HG03469 (cell line): ENCODE measurements around the gene KIT.
"Not testable (repeated sequence)": the region's sequence is repeated elsewhere in the genome, so short reads cannot be mapped to it uniquely, and the experiment has no call there.

Experiments used
- ATAC-seq: cut with Tn5 transposase; IDR thresholded peaks from one replicate; pipeline ENCODE4 v1.9.1; 2021; ENCODE audit warnings: mild to moderate bottlenecking, moderate library complexity, moderate number of reproducible peaks; ENCODE audit not compliant: unreplicated experiment

Gene KIT

DNA sequence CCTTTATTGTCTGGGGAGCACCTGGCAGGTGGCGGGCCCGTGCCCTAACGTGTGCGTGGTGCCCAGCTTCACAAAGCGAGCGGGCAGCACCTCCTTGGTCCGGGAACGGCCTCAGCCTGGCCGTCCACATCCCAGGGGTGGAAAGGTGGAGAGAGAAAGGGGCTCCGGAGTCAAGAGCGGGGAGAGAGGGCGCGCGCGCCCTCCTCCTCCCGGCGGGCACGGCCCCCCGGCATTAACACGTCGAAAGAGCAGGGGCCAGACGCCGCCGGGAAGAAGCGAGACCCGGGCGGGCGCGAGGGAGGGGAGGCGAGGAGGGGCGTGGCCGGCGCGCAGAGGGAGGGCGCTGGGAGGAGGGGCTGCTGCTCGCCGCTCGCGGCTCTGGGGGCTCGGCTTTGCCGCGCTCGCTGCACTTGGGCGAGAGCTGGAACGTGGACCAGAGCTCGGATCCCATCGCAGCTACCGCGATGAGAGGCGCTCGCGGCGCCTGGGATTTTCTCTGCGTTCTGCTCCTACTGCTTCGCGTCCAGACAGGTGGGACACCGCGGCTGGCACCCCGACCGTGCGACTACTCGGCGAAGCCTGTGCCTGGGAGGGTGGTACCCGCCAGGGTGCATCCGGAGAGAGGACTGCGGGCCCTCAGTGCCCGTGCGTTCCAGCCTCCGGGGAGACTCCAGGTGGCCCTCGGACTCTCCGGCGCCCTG lies at the start of gene KIT:
KIT (plus strand) TSS at position 407 of the 701 bp plus-strand sequence; CDS start at position 465, 58 bp downstream.
- no peak for ATAC-seq

DNA sequence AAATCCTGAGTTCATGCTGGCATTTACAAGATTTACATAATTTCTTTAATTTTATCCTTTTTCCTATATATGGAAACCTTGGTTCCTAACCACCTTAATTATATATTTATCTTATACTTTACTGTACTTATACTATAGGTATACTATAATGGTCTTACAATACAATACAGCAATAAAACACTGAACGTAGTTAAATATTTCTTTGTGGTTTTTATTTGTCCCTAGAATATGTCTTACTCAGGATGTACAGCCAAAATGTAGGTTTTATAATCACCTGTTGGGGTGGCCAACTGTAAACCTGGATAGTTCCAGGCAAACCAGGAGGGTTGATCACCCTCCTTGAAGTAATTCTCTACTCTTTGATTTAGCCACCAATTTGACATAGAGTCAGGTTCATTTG lies 48.4 kb upstream of the KIT start:
- ATAC-seq, result no peak

DNA sequence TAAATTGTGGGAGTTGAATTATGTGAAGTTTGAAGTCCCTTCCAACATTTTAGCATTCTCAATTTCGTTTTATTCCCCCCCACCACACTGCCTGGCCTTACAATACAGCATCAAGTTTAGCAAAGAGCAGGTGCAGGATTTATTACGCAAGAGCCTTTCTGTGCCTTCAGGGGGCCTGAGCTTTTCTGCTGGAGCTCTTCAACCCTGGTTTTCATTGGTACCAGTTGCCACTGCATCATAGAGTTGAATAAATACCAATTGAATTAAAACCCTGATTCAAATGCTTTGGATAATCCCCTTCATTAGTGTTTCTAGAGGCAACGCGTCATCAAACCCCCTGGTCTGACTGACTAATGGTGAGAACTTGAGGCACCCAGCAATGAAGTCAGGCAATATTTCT lies 43.6 kb upstream of the KIT start:
- ATAC-seq, result no peak

DNA sequence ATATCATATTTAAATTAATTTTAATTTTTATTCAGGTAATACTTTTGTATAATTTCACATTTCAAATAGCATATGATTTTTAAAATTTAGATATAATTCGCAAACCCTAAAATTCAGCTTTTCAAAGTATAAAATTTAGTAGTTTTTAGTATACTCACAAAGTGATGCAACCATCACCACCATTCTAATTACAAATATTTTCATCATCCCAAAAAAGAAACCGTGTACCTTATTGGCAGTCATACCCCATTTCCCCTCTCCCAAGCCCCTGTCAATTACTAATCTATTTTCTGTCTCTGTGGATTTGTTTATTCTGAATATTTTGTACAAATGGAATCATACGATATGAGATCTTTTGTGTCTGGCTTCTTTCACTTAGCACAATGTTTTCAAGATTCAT lies 37.0 kb upstream of the KIT start:
- no peak for ATAC-seq

DNA sequence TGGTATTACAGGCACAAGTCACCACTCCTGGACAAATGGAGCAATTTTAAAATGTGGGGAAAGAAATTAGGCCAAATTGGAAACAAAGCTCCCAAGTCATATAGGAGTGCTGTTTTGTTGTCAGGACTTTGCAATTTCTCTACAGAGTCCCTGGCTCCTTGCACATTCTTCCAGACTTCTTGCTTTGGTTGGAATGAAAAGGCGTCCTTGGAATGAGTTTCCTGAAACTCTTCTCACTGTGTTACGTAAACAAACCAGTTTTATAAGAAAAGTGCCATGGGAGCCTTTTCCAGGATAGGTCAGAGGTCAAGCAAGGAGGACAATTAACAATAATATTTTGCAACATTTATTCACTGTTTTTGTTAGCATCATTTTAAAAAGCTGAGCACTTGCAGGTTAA lies 32.4 kb upstream of the KIT start:
- ATAC-seq, result no peak

DNA sequence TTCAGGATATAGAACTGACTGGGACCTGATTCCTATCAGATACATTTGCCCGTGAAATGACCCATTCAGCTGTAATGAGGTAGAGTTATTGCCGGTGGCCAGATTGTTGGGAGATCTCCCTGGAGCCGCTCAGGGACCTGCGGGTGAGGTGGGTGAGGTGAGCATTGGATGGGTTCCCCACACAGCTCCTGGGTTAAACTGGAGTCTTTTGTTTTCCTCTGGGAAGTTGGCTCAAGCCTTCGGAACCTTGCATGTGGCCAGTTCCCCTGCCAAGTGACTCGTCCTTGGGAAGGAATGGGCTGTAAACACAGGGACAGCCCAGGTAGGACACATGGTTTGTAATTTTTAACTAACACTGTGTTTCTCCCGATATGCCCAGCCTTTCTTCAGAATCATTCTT lies 31.6 kb upstream of the KIT start:
- no peak for ATAC-seq

DNA sequence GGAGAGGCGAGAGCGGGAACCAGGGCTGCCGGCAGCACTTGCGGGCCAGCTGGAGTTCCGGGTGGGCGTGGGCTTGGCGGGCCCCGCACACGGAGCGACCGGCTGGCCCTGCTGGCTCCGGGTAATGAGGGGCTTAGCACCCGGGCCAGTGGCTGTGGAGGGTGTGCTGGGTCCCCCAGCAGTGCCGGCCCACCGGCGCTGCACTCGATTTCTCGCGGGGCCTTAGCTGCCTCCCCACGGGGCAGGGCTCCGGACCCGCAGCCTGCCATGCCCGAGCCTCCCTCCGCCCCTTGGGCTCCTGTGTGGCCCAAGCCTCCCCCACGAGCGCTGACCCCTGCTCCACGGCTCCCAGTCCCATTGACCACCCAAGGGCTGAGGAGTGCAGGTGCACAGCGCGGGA lies 25.2 kb upstream of the KIT start:
- ATAC-seq, result no peak

DNA sequence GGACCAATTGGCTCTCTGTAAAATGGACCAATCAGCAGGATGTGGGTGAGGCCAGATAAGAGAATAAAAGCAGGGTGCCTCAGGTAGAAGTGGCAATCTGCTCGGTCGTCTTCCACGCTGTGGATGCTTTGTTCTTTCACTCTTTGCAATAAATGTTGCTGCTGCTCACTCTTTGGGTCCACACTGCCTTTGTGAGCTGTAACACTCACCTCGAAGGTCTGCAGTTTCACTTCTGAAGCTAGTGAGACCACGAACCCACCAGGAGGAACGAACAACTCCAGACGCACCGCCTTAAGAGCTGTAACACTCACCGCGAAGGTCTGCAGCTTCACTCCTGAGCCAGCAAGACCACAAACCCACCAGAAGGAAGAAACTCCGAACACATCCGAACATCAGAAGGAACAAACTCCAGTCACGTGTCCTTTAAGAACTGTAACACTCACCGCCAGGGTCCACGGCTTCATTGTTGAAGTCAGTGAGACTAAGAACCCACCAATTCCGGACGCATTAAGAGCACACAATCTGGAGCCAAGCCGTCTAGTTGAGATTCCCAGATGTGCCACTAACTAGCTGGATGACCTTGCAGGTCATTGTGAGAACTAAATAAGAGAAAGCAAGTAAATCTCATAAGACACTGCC lies 24.5 kb upstream of the KIT start:
- ATAC-seq, result not testable (repeated sequence)

DNA sequence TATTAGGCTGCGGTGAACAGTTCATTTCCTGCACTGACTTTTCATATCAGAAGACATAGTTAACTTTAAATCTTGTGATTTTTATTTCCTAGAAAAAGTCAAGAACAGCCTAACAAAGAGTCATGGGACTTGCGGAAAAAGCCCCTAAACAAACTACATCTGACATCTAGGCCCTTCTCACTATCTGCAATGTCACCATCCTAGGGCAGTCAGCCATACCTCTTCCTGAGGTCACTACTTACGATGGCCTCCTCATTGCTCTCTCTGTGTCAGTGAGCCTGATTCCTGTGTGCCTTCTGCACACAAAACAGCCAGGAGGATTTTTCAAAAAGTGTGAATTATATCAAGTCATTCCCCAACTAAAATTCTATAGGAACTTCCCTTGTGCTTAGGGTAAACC lies 22.4 kb upstream of the KIT start:
- no peak for ATAC-seq

DNA sequence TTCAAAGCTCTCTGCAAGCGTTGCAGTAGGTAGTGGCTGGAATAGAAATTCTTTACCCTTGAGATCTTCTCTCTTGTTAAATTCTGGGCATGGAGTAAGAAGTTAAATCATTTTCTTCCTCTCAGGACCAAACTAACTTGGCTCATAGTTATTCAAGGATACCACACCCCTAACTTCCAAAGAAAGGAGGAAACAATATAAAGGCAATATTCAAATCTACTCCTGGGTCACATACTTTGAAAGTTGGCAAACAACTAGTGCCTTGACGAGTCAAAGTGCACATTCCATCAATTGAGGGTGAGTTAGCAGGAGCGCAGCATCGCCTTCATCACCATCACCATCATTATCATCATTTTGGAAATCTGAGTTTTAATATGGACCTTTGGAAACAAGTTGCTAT lies 20.4 kb upstream of the KIT start:
- ATAC-seq, result no peak

DNA sequence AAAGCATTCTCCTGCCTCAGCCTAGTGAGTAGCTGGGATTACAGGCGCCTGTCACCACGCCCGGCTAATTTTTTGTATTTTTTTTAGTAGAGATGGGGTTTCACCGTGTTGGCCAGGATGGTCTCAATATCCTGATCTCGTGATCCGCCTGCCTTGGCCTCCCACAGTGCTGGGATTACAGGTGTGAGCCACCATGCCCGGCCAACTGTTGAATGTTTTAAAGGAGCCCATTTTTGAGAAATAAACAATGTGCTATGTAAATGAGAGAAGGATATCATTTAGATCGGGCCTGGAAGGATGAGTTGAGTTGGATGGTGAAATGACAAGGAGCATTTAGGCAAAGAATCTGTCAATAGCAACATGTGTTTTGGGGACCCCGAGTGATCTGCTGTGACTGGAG lies 16.7 kb upstream of the KIT start:
- not testable (repeated sequence) for ATAC-seq

DNA sequence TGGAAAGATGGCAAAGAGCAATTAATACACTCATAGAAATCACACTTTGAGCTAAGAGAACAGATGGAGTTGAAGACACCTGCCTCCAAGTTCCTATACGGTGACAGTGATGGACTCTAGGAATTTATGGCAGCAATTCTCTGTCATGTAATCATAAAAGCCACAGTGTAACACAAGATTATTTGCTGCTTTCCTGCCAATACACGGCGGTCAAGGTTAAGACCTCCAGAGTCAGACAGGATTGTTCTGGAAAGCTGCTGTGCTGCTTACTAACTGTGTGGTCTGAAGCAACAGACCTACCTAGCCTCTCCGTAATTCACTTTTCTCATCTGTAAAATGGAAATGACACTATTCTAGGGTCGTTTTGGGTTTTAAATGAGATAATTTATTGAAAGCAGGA lies 14.6 kb upstream of the KIT start:
- no peak for ATAC-seq

DNA sequence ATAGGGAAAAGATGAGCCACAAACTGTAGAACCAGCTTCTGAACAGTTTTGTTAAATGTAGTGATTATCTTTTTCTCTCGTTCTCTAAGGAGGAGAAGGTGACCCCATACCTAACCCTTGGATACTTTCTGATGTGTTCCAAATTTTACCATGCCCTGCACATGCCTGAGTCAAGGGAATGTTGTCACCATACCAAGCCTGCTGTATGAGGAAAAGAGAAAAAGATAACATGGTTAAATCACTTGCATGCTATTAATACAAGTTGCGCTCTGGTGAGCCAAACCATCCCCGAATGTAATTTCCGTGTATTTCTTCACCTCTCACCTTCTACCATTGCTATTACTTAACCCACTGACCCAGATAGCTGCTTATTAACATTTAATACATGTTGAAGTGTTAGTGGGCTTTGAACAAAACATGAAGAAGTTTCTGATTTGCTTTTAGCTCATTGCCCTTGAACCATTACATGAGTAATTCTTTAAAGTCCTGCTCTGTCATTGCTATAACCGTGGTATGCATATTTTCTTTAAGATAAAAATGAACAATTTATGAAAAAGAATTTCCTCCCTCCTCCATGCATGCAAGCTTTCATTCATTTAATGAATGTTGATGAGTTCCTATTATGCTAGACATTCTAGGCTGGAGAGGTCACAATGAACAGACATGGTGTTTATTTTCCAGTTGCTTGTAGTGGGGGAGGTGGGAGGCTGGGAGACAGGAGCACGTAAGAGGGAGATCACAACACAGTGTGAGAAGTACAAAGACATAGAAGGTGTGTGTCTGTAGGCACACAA lies 13.6 kb upstream of the KIT start:
- no peak for ATAC-seq

DNA sequence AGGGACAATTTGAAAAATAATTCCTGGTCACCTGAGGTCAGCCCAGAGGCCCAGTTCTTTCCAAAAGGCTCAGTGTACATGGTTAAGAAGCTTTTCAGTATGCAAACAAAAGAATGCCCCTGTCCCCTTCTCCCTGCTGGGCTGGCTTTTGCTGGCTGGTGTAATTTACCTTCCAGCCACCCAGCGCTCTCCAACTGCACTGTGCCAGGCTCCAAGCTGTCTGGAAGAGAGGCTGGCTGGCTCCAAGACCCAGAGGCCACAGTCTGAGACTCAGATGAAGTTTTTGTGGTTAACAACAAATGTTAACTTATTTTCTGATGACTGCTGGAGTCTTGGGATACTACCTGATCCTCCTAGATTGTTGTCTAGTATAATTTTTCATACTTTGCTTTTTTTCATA lies 11.9 kb upstream of the KIT start:
- no peak for ATAC-seq

DNA sequence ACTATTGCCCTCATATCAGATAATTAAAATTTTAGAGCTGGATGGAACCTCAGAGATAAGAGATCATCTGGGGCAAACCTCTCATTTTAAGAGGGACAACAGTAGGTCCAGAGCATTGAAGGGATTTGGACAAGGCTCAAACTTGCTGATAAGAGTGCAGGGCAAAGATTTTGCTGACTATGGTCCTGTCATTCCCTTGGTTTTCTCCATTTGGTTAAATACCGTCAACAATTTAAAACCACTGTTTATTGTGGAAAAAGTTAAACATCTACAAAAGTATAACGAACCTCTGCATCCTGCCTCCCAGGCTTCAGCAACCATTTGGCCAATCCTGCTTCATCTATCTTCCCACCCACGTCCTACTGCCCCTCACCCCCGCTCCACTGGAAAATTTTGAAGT lies 10.7 kb upstream of the KIT start:
- ATAC-seq, result no peak

DNA sequence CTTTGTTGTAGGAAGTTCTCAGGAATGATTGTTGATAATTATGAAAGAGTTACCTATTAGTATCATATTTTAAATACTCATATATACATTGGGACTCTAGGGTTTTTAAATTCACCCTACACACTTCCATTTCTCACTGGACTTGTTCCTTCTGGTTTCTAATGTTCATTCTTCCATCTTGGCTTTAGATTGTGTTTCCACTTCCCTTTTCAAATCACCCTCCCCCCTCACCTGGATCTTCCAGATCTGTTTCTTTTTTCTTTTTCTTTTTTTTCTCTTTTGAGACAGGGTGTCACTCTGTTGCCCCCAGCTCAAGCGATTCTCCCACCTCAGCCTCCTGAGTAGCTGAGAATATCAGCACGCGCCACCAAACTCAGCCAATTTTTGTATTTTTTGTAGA lies 6.7 kb upstream of the KIT start:
- ATAC-seq, result no peak

DNA sequence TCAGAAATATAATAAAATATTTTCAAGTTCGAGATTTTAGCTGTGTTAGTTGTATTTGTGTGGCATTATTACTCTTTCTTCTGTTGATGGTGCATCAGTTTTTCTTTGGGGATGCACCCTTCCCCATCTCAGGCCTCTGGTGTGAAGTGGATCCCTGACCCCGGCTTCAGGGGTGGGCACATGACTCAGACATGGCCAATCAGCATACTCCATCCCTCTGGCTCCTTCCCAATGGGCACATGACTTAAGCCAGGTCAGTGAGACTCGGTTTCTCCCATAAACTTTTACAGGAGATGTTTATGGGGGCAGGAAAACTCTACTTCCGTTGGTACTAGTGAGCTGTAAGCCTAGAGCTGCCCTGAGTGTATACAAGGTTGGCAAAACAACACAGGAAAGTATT lies 3.0 kb upstream of the KIT start:
- ATAC-seq, result no peak

DNA sequence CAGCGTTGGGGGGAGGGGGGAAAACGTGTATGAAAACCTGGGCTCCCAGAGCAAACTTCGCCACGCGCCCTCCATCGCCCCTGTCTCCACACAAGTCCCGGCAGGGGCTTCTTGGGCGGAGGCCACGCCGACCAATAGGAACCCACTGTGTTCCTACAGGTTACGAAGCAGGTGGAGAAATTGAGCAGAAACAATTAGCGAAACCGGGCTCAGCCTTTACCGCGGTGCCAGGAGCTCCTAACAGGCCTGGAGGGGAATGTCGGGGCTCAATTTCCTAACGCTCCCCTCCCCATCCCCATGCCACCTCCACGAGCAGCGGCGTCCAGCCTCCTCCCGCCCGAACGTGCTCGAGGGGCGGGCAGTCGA lies 589 bp upstream of the KIT start:
- no peak for ATAC-seq

DNA sequence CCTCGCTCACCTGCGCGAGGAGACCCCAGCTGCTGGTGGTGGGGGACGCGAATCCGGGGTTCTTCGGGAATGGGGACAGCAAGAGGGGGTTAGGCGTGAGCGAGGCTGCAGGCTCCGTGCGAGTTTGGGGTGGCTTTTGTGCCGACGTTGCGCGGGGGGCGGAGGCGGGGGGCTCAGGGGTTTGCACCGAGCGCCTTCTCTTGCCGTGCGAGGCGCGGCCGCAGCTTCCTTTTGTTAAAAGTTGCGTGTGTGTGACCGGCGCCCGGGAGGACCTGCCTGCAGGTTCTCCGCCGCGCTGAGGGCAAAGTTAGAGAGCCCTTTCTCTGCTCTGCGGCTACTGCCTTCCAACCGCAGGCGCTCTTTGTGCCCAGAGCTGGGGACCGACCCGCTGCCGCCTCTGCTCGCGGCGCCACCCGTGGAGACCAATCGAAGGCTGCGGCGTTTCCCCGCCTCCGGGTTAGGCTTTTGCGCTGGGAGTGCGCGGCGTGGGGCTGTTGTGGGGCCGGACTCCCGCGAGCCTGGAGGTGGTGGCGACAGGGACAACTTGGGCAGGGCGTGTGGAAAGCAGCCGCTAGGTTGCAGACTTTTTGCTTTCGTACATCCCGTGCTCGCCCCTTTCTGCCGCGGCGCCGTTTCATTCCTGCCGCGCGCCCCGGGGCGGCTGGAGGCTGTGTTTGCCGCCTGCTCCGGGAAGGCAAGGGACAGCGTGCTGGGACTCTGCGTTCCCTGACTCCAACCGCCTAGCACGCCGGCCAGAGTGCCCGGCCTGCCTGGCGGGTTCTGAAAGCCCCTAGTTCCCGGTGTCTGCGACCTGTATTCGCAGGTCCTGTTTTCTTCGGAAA lies 716 bp downstream of the KIT start:
- no peak for ATAC-seq

DNA sequence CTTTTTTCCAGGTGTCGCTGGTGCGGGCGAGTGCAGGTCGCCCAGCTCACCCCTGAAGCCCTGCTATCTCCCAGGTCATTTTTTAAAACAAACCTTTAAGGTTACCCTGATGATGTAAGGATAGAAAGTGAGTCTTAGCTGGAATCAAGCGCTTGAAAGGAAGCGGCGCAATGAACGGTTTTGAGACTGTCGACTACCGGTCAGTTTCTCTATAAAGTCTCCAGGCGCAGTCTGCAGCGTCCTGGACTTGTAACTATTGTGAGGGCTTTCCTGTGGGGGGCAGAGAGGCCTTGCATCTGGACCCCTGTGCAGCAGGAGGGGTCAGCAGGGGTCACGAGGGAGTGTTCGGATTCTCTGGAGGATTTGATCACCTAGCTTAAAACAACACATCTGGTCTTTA lies 1.6 kb downstream of the KIT start:
- no peak for ATAC-seq
